HEK293 (cell line): ENCODE results near the gene RALY.

ENCODE experiments used
- HOXD13 ChIP-seq: sonication (generic); formaldehyde crosslinking; IDR thresholded peaks from 2 replicates; pipeline ENCODE4 v1.8.0; 2022; ENCODE audit warnings: missing genetic modification reagents, borderline replicate concordance
- MYNN ChIP-seq: fragments of 450-650 bp; formaldehyde crosslinking; IDR thresholded peaks from 2 replicates; pipeline ENCODE4 v1.5.1; 2016; ENCODE audit warnings: missing biosample characterization, missing genetic modification characterization, borderline replicate concordance
- PRDM10 ChIP-seq: fragments of 450-650 bp; formaldehyde crosslinking; IDR thresholded peaks from 2 replicates; pipeline ENCODE4 v1.5.1; 2016; ENCODE audit warnings: missing biosample characterization, missing genetic modification characterization
- TCF7L2 ChIP-seq: IDR thresholded peaks from 2 replicates; pipeline ENCODE4 v1.6.1; 2011; ENCODE audit warnings: low read depth, mild to moderate bottlenecking, inconsistent platforms, low read length, moderate library complexity, borderline replicate concordance
- YY1 ChIP-seq: fragments of 450-650 bp; formaldehyde crosslinking; IDR thresholded peaks from 2 replicates; pipeline ENCODE4 v1.5.1; 2018; ENCODE audit warnings: missing biosample characterization, missing genetic modification characterization
- ZBTB49 ChIP-seq: fragments of 450-650 bp; formaldehyde crosslinking; IDR thresholded peaks from 2 replicates; pipeline ENCODE4 v1.5.1; 2016; ENCODE audit warnings: missing biosample characterization, missing genetic modification characterization, low read depth
- ZBTB7A ChIP-seq: fragments of 450-650 bp; formaldehyde crosslinking; IDR thresholded peaks from 2 replicates; pipeline ENCODE4 v1.5.1; 2016; ENCODE audit warnings: low read depth, missing biosample characterization, missing genetic modification characterization
- ZFP3 ChIP-seq: fragments of 450-650 bp; formaldehyde crosslinking; IDR thresholded peaks from 2 replicates; pipeline ENCODE4 v1.5.1; 2016; ENCODE audit warnings: low read depth, missing biosample characterization, missing genetic modification characterization
- ZNF184 ChIP-seq: fragments of 450-650 bp; IDR thresholded peaks from 2 replicates; pipeline ENCODE4 v1.5.1; 2018; ENCODE audit warnings: missing biosample characterization, mild to moderate bottlenecking, missing genetic modification characterization
- ZNF596 ChIP-seq: fragments of 450-650 bp; IDR thresholded peaks from 2 replicates; pipeline ENCODE4 v1.5.0; 2018; ENCODE audit warnings: missing biosample characterization, mild to moderate bottlenecking, missing genetic modification characterization, moderate library complexity
- ZNF777 ChIP-seq: fragments of 450-650 bp; formaldehyde crosslinking; IDR thresholded peaks from 2 replicates; pipeline ENCODE4 v1.5.1; 2017; ENCODE audit warnings: missing biosample characterization, missing genetic modification characterization, borderline replicate concordance
- ZNF830 ChIP-seq: fragments of 450-650 bp; IDR thresholded peaks from 2 replicates; pipeline ENCODE4 v1.5.0; 2018; ENCODE audit warnings: missing biosample characterization, missing genetic modification characterization, low read depth, mild to moderate bottlenecking, moderate library complexity
- TF ChIP-seq, protein P1 (sequence below): fragments of 450-650 bp; formaldehyde crosslinking; IDR thresholded peaks from 2 replicates; pipeline ENCODE4 v1.5.1; 2016; ENCODE audit warnings: missing biosample characterization, missing genetic modification characterization

DNA sequence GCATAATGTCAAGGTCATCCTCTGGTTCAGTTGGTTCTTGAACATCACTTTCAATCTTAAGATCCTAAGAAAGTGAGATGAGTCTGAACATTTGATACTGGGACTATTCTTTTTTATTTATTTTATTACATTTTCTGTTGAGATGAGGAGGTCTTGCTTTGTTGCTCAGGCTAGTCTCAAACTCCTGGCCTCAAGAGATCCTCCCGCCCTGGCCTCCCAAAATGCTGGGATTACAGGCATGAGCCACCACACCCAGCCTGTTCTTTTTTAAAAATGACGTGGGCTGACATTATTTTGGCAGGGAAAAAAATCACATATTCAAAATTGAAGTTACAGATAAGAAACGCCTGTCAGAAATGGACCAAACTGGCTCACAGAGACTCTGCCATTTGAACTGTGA, 104.9 kb downstream of the RALY start:
- TF ChIP-seq, protein P1, sequence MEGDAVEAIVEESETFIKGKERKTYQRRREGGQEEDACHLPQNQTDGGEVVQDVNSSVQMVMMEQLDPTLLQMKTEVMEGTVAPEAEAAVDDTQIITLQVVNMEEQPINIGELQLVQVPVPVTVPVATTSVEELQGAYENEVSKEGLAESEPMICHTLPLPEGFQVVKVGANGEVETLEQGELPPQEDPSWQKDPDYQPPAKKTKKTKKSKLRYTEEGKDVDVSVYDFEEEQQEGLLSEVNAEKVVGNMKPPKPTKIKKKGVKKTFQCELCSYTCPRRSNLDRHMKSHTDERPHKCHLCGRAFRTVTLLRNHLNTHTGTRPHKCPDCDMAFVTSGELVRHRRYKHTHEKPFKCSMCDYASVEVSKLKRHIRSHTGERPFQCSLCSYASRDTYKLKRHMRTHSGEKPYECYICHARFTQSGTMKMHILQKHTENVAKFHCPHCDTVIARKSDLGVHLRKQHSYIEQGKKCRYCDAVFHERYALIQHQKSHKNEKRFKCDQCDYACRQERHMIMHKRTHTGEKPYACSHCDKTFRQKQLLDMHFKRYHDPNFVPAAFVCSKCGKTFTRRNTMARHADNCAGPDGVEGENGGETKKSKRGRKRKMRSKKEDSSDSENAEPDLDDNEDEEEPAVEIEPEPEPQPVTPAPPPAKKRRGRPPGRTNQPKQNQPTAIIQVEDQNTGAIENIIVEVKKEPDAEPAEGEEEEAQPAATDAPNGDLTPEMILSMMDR: no peak
- TF ChIP-seq ZNF830 (tag by site-specific recombination): no peak
- no peak for TF ChIP-seq HOXD13 (CRISPR knock-in tag)
- no peak for TF ChIP-seq ZBTB49
- no peak for TF ChIP-seq PRDM10
- no peak for TF ChIP-seq TCF7L2
- TF ChIP-seq ZFP3: no peak
- no peak for TF ChIP-seq ZNF777 (tag by site-specific recombination)
- no peak for TF ChIP-seq ZNF596 (tag by site-specific recombination)
- TF ChIP-seq YY1 (tag by site-specific recombination): no peak
- TF ChIP-seq ZBTB7A: no peak
- TF ChIP-seq MYNN (tag by site-specific recombination): no peak
- TF ChIP-seq ZNF184: no peak
